ENCODE results near the gene IFIT3. TPM values are rescaled to one million over a fixed set of nuclear protein-coding genes. Genes with fewer than 3 reads are reported as not detected.
A peak's percentile ranks its signal among the peaks of the same experiment; 100 is the strongest.
"Not testable (repeated sequence)": the region's sequence is repeated elsewhere in the genome, so short reads cannot be mapped to it uniquely, and the experiment has no call there.

Gene IFIT3
- 8.2 TPM for polyA plus RNA-seq (ENCODE audit: insufficient read length)

- DNase-seq, result peak; percentile 86
Observed at GRCh38 chr10:89327803-89328441, at the start of gene IFIT3. Gene IFIT3, plus strand, starts transcription at chr10:89327997. Its CDS starts 77 bp downstream, at chr10:89328074.

- peak; percentile 83 for DNase-seq
Observed at GRCh38 chr10:89278034-89278535, 49.7 kb upstream of the IFIT3 start.

- peak; percentile 32 for DNase-seq
Observed at GRCh38 chr10:89278900-89279392, 48.9 kb upstream of the IFIT3 start.

GRCh38 chr10:89279421-89279869 is 48.4 kb upstream of the IFIT3 start:
- peak; percentile 42 for DNase-seq

GRCh38 chr10:89280508-89280907 is 47.3 kb upstream of the IFIT3 start:
- no peak for DNase-seq

- DNase-seq, result no peak
Observed at GRCh38 chr10:89281606-89282395, 46.0 kb upstream of the IFIT3 start.

GRCh38 chr10:89283025-89283935 is 44.5 kb upstream of the IFIT3 start:
- no peak for DNase-seq

- peak; percentile 79 for DNase-seq
Observed at GRCh38 chr10:89283936-89284475, 43.8 kb upstream of the IFIT3 start.

GRCh38 chr10:89284711-89285110 is 43.1 kb upstream of the IFIT3 start:
- not testable (repeated sequence) for DNase-seq

- not testable (repeated sequence) for DNase-seq
Observed at GRCh38 chr10:89285303-89285702, 42.5 kb upstream of the IFIT3 start.

GRCh38 chr10:89294721-89295239 is 33.0 kb upstream of the IFIT3 start:
- no peak for DNase-seq

GRCh38 chr10:89295597-89295996 is 32.2 kb upstream of the IFIT3 start:
- DNase-seq, result no peak

GRCh38 chr10:89296220-89296648 is 31.6 kb upstream of the IFIT3 start:
- DNase-seq, result no peak

- DNase-seq, result no peak
Observed at GRCh38 chr10:89297356-89297755, 30.4 kb upstream of the IFIT3 start.

- no peak for DNase-seq
Observed at GRCh38 chr10:89297791-89298190, 30.0 kb upstream of the IFIT3 start.

- no peak for DNase-seq
Observed at GRCh38 chr10:89299031-89299430, 28.8 kb upstream of the IFIT3 start.

- no peak for DNase-seq
Observed at GRCh38 chr10:89301232-89301631, 26.6 kb upstream of the IFIT3 start.

GRCh38 chr10:89301721-89302445 is 25.9 kb upstream of the IFIT3 start, which contains the start of gene IFIT2:
Gene IFIT2, plus strand, starts transcription at chr10:89302046. Its CDS starts 78 bp downstream, at chr10:89302124.
- peak; percentile 85 for DNase-seq

GRCh38 chr10:89302625-89303024 is 25.2 kb upstream of the IFIT3 start:
- no peak for DNase-seq

GRCh38 chr10:89303161-89303560 is 24.6 kb upstream of the IFIT3 start:
- DNase-seq, result no peak

GRCh38 chr10:89304026-89304425 is 23.8 kb upstream of the IFIT3 start:
- no peak for DNase-seq

Data from hindlimb muscle (tissue), 1 donor.